ENCODE results near the gene ARPP19. TPM values are rescaled to one million over a fixed set of nuclear protein-coding genes. Genes with fewer than 3 reads are reported as not detected.

ARPP19 gene
- polyA plus RNA-seq, 1 experiment = 29.3 TPM

- TF ChIP-seq CTCF (IDR thresholded peaks at IDR 0.05; ENCODE audit: insufficient read depth, low read depth, low read length) = no peak
- CTCF ChIA-PET = no interaction called here
- Histone ChIP-seq H3K4me3 (ENCODE audit: low read depth, low read length) (no peak overlapping the region), H3K36me3 (ENCODE audit: control insufficient read depth, insufficient read depth, low read length) (no peaks in the 10 kb centered on the region), H3K27me3 (ENCODE audit: control insufficient read depth, insufficient read depth, low read length) (no peaks in the 10 kb centered on the region)
- no peak for DNase-seq (ENCODE audit: low read depth)
- POLR2A ChIA-PET = no interaction called here
Observed at GRCh38 chr15:52502608-52503007, 66.2 kb downstream of the ARPP19 start.

GRCh38 chr15:52499506-52499905, 69.3 kb downstream of the ARPP19 start:
- no peak for TF ChIP-seq CTCF (IDR thresholded peaks at IDR 0.05; ENCODE audit: insufficient read depth, low read depth, low read length)
- H3K36me3 ChIP-seq (ENCODE audit: control insufficient read depth, insufficient read depth, low read length) = no peaks in the 10 kb centered on the region
- H3K27me3 ChIP-seq (ENCODE audit: control insufficient read depth, insufficient read depth, low read length) = no peaks in the 10 kb centered on the region
- H3K4me3 ChIP-seq (ENCODE audit: low read depth, low read length) = no peak overlapping the region
- no peak for DNase-seq (ENCODE audit: low read depth)
- CTCF ChIA-PET = no interaction called here
- POLR2A ChIA-PET = no interaction called here

- no peak for TF ChIP-seq CTCF (IDR thresholded peaks at IDR 0.05; ENCODE audit: insufficient read depth, low read depth, low read length)
- DNase-seq (ENCODE audit: low read depth) = no peak
- ChIA-PET POLR2A (no interaction called here), CTCF (no interaction called here)
- Histone ChIP-seq H3K27me3 (ENCODE audit: control insufficient read depth, insufficient read depth, low read length) (no peaks in the 10 kb centered on the region), H3K4me3 (ENCODE audit: low read depth, low read length) (no peak overlapping the region), H3K36me3 (ENCODE audit: control insufficient read depth, insufficient read depth, low read length) (no peaks in the 10 kb centered on the region)
Observed at GRCh38 chr15:52498706-52499105, 70.1 kb downstream of the ARPP19 start.

Other genes starting within 250 kb of the ARPP19 start
- 38.3 and 39.6 TPM in 2 replicates for gene MYO5A, start 40.1 kb downstream of the ARPP19 start, polyA plus RNA-seq (2011; rRNA removed)
- 11.6 and 21.1 TPM in 2 replicates for gene ATOSA, start 110.4 kb upstream of the ARPP19 start, polyA plus RNA-seq (2011; rRNA removed)
- not detected in 2 replicates for gene ONECUT1, start 221.3 kb upstream of the ARPP19 start, polyA plus RNA-seq (2011; rRNA removed)

Measured in BJ (cell line).